ENCODE data around the gene OR1Q1.
"Not testable (repeated sequence)": the region's sequence is repeated elsewhere in the genome, so short reads cannot be mapped to it uniquely, and the experiment has no call there.

Gene OR1Q1, protein sequence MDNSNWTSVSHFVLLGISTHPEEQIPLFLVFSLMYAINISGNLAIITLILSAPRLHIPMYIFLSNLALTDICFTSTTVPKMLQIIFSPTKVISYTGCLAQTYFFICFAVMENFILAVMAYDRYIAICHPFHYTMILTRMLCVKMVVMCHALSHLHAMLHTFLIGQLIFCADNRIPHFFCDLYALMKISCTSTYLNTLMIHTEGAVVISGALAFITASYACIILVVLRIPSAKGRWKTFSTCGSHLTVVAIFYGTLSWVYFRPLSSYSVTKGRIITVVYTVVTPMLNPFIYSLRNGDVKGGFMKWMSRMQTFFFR

DNA sequence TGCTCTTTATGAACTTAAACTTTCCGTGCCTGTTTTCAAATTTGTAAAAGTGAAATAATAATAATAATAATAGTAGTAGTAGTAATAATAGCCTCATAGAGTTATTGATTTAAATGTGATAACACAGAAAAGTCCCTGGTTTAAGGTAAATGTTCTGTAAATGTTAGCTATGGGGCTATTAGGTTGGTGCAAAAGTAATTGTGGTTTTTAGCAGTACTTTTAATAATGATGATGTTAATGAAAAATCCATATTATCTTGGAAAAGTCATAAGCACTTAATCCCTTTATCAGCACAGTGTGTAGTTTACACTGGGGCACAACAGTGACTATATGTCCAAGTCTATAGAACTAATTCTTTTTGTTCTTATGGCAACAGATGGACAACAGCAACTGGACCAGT lies at the start of gene OR1Q1:
Gene OR1Q1, plus strand, starts transcription at position 377 of the 400 bp plus-strand sequence. Its CDS starts 0 bp downstream, at position 377.
- DNase-seq = no peak

DNA sequence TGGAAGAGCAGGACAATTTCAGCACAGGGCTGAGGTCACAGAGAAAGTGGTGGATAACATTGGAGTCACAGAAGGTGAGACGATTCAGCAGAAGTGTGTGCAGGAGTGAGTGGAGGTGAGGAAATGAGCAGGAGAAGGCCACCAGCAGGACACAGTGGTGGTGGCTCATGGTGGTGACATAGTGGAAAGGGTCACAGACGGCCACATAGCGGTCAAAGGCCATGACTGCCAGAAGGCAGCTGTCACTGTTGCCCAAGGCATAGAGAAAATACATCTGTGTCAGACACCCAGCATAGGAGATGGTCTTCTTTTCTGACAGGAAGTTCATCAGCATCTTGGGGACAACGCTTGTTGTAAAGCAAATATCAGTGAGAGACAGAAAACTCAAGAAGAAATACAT lies 46.6 kb upstream of the OR1Q1 start:
- DNase-seq = no peak

DNA sequence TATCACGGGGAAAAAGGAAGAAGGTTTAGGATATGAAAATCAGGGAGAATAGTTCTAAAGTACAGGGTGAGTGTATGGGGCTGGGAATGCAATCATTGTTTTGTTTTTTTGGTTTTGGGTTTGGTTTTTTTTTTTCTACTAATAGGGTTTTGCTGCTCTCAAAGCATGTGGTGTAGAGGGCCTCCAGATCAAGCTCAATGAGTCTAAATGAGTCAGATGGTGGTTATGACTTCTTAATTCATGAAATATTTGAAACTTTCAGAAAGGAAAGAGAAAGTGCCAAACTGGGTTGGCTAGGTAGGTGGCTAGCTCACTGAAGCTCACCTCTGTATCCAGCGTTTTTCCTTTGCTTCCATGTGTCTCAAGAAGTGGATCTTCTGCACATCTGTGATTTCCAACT lies 42.1 kb upstream of the OR1Q1 start:
- DNase-seq = no peak

DNA sequence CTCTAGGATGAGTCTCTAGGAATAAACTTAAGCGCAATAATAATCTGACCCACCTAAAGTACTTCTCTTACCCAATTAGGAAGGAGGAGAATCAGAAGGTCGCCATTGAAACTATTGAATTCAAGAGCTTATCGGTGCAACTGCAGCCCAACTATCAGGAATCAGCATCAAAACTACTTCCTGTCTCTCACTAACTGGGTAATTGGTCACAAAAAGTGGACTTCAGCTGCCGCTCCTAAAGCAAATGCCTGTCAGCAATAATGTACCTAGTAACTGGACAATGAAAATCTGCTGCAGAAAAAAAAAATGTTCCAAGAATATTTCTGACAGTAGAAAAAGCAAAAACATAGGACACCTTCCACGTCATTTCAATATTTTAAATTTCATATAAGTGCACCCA lies 34.7 kb upstream of the OR1Q1 start:
- no peak for DNase-seq

DNA sequence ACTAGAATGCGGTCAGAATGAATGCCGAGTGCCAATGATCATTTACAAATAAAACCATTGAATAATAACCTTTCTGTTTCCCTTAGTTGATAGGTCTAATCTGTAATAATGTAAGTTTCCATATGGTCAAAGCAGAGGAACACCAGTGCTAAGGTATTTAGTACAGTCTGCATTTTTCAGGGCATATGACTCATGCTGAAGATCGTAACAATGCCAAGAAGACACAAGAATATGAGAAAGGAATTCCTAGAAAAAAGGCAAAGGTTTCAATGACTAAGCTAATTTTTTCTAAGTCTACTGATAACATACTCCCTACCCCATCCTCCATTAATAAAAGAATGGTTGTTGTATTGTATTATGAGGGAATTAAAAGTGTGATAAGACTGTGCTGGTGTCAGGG lies 34.2 kb upstream of the OR1Q1 start:
- no peak for DNase-seq

DNA sequence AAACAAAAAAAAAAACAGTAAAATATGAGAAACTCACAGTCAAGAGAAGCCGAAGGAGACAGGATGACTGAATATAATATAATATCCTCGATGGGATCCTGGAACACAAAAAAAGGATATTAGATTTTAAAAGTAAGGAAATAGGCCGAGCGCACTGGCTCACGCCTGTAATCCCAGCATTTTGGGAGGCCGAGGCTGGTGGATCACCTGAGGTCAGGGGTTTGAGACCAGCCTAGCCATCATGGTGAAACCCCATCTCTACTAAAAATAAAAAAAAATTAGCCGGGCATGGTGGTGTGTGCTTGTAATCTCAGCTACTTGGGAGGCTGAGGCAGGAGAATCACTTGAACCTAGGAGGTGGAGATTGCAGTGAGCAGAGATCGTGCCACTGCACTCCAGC lies 31.3 kb upstream of the OR1Q1 start, which contains the start of gene OR1L8:
Gene OR1L8, minus strand, starts transcription at position 101 of the 400 bp plus-strand sequence. CDS start 14,907 bp downstream, outside the sequence.
- not testable (repeated sequence) for DNase-seq

DNA sequence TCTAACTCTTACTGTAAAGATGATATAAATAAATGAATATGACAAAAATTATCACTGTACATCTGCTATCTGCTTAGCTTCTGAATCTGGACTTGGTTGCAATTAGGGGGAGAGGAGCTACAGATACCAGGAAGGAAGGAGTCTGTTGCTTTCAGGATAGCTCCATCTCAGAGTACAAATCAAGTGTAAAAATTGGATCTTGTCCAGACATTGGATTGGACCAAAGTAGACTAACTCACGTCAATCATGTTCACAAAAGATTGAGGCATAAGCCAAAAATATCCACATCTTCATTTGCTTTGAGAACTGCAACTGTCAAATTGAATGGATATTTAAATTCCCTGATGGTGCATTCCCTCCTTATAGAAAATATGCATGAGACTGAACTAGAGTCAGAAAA lies 8.8 kb upstream of the OR1Q1 start:
- no peak for DNase-seq

DNA sequence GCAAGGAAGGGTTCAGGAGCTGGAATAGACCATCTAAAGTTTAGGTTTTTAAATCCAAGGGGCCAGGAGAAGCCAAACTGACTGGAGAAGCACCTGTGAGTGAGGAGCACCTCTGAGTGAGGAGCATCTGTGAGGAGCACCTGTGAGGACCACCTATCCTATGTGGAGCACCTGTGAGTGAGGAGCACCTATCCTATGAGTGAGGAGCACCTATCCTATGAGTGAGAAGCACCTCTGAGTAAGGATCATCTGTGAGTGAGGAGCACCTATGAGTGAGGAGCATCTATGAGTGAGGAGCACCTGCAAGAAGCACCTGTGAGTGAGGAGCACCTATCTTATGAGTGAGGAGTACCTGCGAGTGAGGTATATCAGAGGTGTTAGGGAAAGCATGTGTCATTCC lies 8.0 kb upstream of the OR1Q1 start:
- no peak for DNase-seq

DNA sequence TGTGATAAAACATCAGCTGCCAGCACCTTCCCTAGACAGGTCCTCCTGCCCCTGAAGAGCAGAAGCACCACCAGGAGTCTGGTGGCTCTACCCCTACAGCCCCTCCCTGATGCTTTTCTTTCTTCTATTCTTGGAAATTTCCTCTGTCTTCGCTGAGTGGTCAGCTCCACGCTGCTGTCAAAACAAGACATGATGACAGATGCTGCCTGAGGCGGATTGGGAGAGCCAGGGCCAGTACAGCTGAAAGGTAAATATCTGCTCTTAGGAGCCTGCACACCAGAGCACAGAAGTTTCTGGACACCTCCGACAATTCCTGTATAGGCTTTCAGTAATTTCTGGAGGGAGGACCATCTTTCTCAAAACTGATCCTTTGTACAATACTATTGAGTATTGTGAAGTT lies 4.7 kb upstream of the OR1Q1 start:
- no peak for DNase-seq

DNA sequence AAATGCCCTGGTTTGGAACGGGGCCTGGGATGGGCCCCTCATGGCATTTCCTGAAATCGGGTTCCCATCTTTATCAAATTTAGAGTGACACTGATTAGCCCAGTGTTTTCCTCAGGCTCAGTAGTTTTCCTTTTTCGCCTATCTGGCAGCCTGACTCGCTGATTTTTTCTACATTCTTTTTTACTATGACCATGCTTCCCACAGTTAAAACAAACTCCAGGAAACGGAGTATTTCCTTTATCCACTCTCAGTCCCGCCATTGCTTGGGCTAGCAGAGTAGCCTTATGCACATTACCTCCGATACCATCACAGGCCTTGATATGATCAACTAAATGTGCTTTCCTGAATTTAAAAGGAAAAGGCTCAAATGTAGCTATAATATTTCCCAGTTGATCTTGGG lies 5.5 kb downstream of the OR1Q1 start:
- no peak for DNase-seq

DNA sequence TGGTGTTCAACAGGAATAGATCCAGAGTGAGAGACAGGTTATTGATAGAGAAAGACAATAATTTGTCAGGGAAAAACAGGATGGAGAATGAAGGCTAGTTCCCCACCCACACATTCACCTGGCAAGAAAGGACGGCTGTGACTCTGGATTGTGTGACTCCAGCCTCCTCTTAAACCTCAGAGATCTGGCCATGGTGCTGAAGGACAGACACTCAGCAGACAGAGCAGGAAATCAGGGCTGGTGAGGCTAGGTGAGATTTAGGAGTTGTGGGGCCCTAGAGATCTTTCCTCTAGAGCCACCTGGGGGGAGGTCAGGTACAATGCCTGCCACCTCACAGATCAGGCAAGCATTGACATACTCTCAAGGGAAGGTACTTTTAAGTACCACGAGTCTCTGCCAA lies 27.7 kb downstream of the OR1Q1 start:
- DNase-seq = no peak

DNA sequence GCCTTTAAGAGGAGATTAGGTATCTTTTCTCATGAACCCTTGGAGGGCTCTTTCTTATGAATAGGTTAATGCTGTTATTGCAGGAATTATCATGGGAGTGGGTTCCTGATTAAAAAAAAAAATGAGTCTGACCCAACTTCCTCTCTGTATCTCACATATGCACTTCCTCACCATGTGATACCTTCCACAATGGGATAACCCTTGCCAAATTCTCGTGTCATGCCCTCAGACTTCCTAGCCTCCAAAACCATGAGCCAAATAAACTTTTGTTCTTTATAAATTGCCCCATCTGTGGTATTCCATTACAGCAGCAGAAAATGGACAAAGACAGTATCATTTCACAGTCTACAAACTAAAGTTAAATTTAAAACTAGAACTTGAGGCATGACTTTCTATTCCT lies 41.8 kb downstream of the OR1Q1 start:
- no peak for DNase-seq

DNA sequence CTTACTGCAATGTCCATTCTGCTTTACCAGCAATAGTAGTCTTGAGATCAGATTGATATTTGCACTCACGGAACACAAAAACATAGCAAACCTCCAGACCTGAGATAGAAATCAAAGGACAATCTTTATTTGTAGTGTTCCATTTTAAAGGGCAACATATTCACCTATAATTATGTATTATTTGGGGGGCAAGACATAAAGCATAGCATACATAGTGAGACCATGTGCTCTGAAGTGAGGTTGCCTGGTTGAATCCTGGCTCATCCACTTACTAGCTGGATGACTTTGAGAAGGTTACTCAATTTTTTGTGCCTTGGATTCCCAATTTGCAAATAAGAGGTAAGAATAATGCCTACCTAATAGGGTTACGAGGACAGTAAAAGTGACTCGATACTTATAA lies 43.0 kb downstream of the OR1Q1 start, which contains the start of gene OR1B1:
Gene OR1B1, minus strand, starts transcription at position 101 of the 400 bp plus-strand sequence.
- no peak for DNase-seq

DNA sequence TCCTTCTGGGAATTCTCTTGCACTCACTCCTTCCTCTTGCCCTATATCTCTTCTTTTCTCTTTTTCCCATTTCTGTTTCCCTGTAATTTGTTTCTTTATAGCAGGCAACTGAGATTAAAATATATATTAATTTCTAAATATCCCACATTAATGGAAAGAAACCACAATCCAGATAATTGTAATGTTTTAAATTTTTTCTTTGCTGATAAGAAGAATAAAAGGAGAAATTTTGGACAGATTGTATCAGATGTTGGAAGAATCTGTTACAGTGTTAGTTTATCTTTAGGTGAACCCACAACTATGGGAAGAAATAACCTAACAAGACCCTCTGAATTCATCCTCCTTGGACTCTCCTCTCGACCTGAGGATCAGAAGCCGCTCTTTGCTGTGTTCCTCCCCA lies 46.9 kb downstream of the OR1Q1 start, which contains the start of gene OR1L1:
Gene OR1L1, plus strand, starts transcription at position 301 of the 400 bp plus-strand sequence. Its CDS starts 0 bp downstream, at position 301.
- DNase-seq = no peak

Measured in NCI-H1048 (cell line).